PFSK-1 (cell line): ENCODE measurements around the gene KRTDAP.

Source experiments
- FOXP2 ChIP-seq: optimal IDR thresholded peaks from 2 replicates; pipeline ENCODE3; 2011; ENCODE audit warnings: borderline replicate concordance, control low read depth, inconsistent platforms; ENCODE audit not compliant: insufficient read depth; ENCODE audit errors: extremely low read length, extremely low read depth
- POLR2AphosphoS5 ChIP-seq: IDR thresholded peaks from 2 replicates; pipeline ENCODE4 v1.6.1; 2012; ENCODE audit warnings: low read depth, mild to moderate bottlenecking, control low read depth, low read length, moderate library complexity
- SIN3A ChIP-seq: IDR thresholded peaks from 2 replicates; pipeline ENCODE4 v1.6.1; 2012; ENCODE audit warnings: mild to moderate bottlenecking, low read length, moderate library complexity, borderline replicate concordance; ENCODE audit not compliant: insufficient read depth
- TAF1 ChIP-seq: IDR thresholded peaks from 2 replicates; pipeline ENCODE4 v1.6.1; 2012; ENCODE audit warnings: low read length, control low read depth, borderline replicate concordance; ENCODE audit not compliant: insufficient read depth
- TF ChIP-seq, protein P1 (sequence below), 2 experiments: IDR thresholded peaks; 2 replicates each; pipeline versions ENCODE4 v1.6.1 to v1.8.0; 2011 to 2012; ENCODE audit warnings: low read depth in 2 of 2, low read length in 2 of 2, control low read depth in 1 of 2, inconsistent platforms in 1 of 2, mild to moderate bottlenecking in 1 of 2, moderate library complexity in 1 of 2; ENCODE audit not compliant: insufficient read depth in 1 of 2

Gene KRTDAP

DNA sequence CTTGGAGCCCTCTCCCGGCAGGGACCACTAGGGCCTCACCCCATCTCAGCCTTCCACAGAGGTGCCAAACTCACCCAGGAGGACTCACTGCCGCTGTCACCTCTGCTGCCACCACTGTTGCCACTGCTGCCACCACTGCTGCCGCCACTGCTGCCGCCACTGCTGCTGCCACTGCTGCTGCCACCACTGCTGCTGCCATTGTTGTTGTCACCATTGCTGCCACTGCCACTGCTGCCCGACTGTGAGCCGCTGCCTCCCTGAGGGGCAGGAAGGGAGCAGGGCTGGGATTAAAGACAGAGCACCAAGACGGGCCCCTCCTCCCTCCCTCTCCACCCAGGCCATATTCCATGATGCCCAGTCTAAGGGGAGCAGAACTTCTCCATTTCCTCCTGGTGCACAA is 21.1 kb upstream of the KRTDAP start:
- no peak for TF ChIP-seq SIN3A
- TF ChIP-seq POLR2AphosphoS5 = no peak
- TF ChIP-seq FOXP2 = no peak
- TF ChIP-seq, protein P1, sequence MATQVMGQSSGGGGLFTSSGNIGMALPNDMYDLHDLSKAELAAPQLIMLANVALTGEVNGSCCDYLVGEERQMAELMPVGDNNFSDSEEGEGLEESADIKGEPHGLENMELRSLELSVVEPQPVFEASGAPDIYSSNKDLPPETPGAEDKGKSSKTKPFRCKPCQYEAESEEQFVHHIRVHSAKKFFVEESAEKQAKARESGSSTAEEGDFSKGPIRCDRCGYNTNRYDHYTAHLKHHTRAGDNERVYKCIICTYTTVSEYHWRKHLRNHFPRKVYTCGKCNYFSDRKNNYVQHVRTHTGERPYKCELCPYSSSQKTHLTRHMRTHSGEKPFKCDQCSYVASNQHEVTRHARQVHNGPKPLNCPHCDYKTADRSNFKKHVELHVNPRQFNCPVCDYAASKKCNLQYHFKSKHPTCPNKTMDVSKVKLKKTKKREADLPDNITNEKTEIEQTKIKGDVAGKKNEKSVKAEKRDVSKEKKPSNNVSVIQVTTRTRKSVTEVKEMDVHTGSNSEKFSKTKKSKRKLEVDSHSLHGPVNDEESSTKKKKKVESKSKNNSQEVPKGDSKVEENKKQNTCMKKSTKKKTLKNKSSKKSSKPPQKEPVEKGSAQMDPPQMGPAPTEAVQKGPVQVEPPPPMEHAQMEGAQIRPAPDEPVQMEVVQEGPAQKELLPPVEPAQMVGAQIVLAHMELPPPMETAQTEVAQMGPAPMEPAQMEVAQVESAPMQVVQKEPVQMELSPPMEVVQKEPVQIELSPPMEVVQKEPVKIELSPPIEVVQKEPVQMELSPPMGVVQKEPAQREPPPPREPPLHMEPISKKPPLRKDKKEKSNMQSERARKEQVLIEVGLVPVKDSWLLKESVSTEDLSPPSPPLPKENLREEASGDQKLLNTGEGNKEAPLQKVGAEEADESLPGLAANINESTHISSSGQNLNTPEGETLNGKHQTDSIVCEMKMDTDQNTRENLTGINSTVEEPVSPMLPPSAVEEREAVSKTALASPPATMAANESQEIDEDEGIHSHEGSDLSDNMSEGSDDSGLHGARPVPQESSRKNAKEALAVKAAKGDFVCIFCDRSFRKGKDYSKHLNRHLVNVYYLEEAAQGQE (IDR thresholded peaks at IDR 0.05; ENCODE audit: insufficient read depth in 1 of 2, low read depth in 2 of 2, low read length in 2 of 2) = no peak
- TF ChIP-seq TAF1 = no peak

DNA sequence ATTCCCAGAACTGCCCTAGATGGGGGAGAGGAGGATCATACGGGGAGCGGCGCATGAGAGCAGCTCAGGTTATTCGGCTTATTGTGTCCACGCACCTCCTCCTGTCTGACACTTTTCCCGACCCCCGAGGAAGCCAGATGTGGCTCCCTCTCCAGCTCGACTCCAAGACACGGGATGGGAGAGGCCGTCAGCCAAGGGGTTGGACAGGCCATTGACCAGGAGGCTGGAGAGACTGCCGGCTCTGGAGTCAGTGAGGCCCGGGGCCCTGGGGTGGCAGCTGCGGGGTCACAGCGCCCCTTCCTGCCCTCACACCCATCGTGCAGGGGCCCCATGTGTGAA is 20.3 kb upstream of the KRTDAP start:
- TF ChIP-seq, protein P1 (IDR thresholded peaks at IDR 0.05; ENCODE audit: insufficient read depth in 1 of 2, low read depth in 2 of 2, low read length in 2 of 2) = no peak
- TF ChIP-seq SIN3A (no peak), FOXP2 (no peak), TAF1 (no peak), POLR2AphosphoS5 (no peak)

DNA sequence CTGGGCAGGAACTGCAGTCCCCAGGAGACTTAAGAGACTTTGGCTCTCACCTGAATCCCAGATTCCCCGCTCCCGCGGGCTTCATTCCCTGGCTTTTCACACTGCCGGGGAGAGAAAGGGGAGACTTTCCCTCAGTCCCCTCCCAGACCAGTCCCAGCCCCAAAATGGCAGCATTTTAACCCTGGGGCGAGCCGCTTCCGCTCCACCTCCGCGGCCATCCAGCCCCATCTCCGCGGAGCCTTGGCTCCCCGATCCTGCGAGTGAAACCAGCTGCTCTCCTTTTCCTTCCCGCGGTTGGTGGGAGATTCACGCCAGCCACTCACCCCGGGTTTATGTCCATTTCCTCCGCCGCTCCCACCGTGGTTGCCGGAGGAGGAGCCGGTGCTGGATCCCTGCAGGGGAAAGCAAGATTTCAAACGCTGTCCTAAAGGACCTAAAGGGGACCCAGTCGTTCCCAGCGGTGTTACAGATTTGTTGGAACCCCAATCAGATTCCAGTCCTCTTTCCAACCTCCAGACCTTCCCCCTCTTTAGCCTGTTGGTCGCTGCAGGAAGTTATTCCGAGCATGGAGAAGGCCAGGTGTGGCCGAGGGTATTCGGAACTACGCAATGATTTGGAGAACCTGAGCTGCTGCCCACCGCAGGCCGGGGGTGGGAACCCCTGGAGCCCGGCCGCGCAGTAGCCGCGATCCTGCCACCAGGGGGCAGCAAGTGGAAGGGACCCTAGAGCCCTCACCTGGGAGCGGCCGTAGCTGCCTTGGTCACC is 19.8 kb upstream of the KRTDAP start:
- TF ChIP-seq, protein P1 (IDR thresholded peaks at IDR 0.05; ENCODE audit: insufficient read depth in 1 of 2, low read depth in 2 of 2, low read length in 2 of 2) = no peak
- TF ChIP-seq SIN3A = no peak
- TF ChIP-seq TAF1 = no peak
- no peak for TF ChIP-seq FOXP2

DNA sequence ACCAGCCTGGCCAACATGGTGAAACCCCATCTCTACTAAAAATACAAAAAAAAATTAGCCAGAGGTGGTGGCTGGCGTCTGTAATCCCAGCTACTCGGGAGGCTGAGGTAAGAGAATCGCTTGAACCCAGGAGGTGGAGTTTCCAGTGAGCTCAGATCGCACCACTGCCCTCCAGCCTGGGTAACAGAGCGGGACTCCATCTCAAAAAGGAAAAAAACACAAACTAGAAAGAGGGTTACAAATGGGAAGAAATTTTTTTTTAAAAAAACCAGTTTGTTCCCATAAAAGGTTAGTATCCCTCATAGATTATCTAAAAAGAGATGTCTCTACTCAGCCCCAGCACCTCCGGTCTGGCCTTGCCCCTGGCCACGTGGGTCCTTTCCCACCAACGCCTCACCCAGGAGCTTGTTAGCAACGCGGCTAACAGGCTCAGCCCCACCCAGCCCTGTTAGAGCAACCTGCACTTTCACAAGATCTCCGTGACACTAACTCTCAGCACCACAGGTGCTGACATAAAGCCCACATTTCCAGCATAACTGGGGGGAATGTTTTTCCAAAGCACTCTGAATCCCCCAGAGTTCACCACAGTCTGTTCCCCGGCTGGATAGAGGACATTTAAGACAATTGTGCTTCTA is 18.9 kb upstream of the KRTDAP start:
- TF ChIP-seq TAF1 = no peak

DNA sequence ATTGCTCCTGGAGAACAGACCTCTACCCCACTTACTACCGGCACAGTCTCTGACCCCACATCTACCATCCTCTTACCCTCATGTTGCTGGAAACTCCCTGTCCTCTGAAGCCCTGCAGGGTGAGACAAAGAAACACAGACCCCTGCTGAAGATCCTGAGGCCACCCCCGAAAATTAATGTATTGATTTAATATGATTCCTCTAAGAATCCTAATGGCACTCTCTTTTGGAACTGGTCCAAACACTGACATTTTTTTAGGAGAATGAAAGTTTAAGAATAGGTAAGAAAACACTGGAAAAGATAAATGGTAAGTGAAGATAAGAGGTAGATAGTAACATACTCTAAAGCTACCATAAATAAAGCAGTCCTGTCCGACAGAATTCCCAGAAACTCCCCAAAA is 17.9 kb upstream of the KRTDAP start:
- TF ChIP-seq POLR2AphosphoS5 (no peak), FOXP2 (no peak), TAF1 (no peak), SIN3A (no peak)
- TF ChIP-seq, protein P1 (IDR thresholded peaks at IDR 0.05; ENCODE audit: insufficient read depth in 1 of 2, low read depth in 2 of 2, low read length in 2 of 2) = no peak
